Activated CD8-positive, alpha-beta memory T cell treated with anti-CD3 and anti-CD28 coated beads, Interleukin-2, amount 10 ng/mL, durations not matched to agents 7 days and 5 days (primary cell): Measurements from ENCODE around the gene ACBD4. TPM values are rescaled to one million over a fixed set of nuclear protein-coding genes. Genes with fewer than 3 reads are reported as not detected.

Source experiments
- ATAC-seq: fragments of 150-1000 bp; cut with Tn5 transposase; one replicate; pipeline ENCODE4 v1.10.0; 2021; ENCODE audit warnings: moderate library complexity
- CTCF ChIA-PET: fragments of 350-600 bp; sonication (Branson Sonifier 250); formaldehyde crosslinking; loops from one replicate; lab custom pipeline; 2021; ENCODE audit warnings: antibody characterized with exemption; lab: Charles Lee
- DNase-seq: peaks from one replicate; pipeline ENCODE4 v3.0.0-alpha.2; 2020
- H3K27ac Mint-ChIP-seq: one replicate; pipeline ENCODE4 v1.8.0; 2021; ENCODE audit warnings: mild to moderate bottlenecking, mixed read lengths
- H3K27me3 Mint-ChIP-seq: one replicate; pipeline ENCODE4 v1.8.0; 2021; ENCODE audit warnings: mixed read lengths
- H3K36me3 Mint-ChIP-seq: one replicate; pipeline ENCODE4 v1.8.0; 2021; ENCODE audit warnings: mild to moderate bottlenecking, mixed read lengths
- H3K4me1 Mint-ChIP-seq: one replicate; pipeline ENCODE4 v1.8.0; 2021; ENCODE audit warnings: mixed read lengths
- H3K4me3 Mint-ChIP-seq: one replicate; pipeline ENCODE4 v1.8.0; 2021; ENCODE audit warnings: mild to moderate bottlenecking, moderate library complexity, mixed read lengths
- H3K9me3 Mint-ChIP-seq: one replicate; pipeline ENCODE4 v1.8.0; 2022; ENCODE audit warnings: low read depth, mixed read lengths
- total RNA-seq, 2 experiments: library from RNA; stranded (reverse); gene quantifications; one replicate each; pipeline ENCODE4 v1.2.3, GENCODE V29; 2021

ACBD4 gene
- 10 to 100 TPM; 14.9 to 20.6 TPM for total RNA-seq

GRCh38 chr17:45135192-45135977, at the start of gene ACBD4:
Gene ACBD4, plus strand, starts transcription at chr17:45135687. Its CDS starts 458 bp downstream, at chr17:45136145.
- ATAC-seq, result peak; percentile 91
- peak within 1 kb of the TSS; percentile 83 for H3K4me3 Mint-ChIP-seq

DNA sequence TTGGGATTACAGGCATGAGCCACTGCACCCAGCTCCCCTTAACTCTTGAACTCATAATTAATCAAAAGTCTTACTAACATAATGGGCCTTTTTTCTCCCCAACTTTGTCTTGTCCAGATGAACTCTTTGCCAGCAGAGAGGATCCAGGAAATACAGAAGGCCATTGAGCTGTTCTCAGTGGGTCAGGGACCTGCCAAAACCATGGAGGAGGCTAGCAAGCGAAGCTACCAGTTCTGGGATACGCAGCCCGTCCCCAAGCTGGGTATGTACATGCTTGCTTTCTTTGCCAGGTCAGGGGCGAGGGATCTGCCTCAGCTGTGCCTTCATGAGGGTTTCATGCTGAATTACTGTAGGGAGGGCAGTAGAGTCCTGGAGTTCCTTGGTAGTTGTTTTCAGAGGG, 49.1 kb upstream of the ACBD4 start:
- Mint-ChIP-seq H3K4me1 (peaks cover 12% of the 10 kb centered on the region), H3K27me3 (no peaks in the 10 kb centered on the region), H3K4me3 (no peak overlapping the region), H3K36me3 (peaks cover 40% of the 10 kb centered on the region), H3K9me3 (no peaks in the 10 kb centered on the region), H3K27ac (no peak overlapping the region)
- DNase-seq, result no peak
- no peak for ATAC-seq
- CTCF ChIA-PET, result interaction anchor here (1.3 kb wide), 1 partner anchor 49 kb away, joined by 3 read pairs; the partner anchor contains the start of gene ACBD4

More at GRCh38 chr17:45135192-45135977, at the start of gene ACBD4:
- no peaks in the 10 kb centered on the region for H3K36me3 Mint-ChIP-seq
- no peaks in the 10 kb centered on the region for H3K9me3 Mint-ChIP-seq
- peak; percentile 98 for DNase-seq
- CTCF ChIA-PET, result interaction anchor here (0.6 to 11.4 kb wide), 102 partner anchors 8 to 427 kb away, joined by 3 to 583 read pairs (median 5); partner anchors contain the start of genes C1QL1, DBF4B, EFTUD2 and FMNL1
- peaks cover 19% of the 10 kb centered on the region for H3K4me1 Mint-ChIP-seq
- peaks cover 9% of the 10 kb centered on the region for H3K27me3 Mint-ChIP-seq
- peak within 1 kb of the TSS; percentile 85 for H3K27ac Mint-ChIP-seq

- Mint-ChIP-seq H3K36me3 (peaks cover 36% of the 10 kb centered on the region), H3K4me3 (no peak overlapping the region), H3K9me3 (no peaks in the 10 kb centered on the region), H3K27me3 (no peaks in the 10 kb centered on the region), H3K4me1 (peaks cover 12% of the 10 kb centered on the region), H3K27ac (no peak overlapping the region)
- CTCF ChIA-PET, result no interaction called here
- DNase-seq (no peak), ATAC-seq (no peak)
These were observed 48.5 kb upstream of the ACBD4 start for GRCh38 chr17:45086865-45087503.

- no peak for ATAC-seq
These were observed 47.9 kb upstream of the ACBD4 start for GRCh38 chr17:45087504-45087975.

GRCh38 chr17:45087978-45088377, 47.5 kb upstream of the ACBD4 start:
- Mint-ChIP-seq H3K27me3 (no peaks in the 10 kb centered on the region), H3K27ac (no peak overlapping the region), H3K4me1 (peaks cover 12% of the 10 kb centered on the region), H3K36me3 (peaks cover 38% of the 10 kb centered on the region), H3K4me3 (no peak overlapping the region), H3K9me3 (no peaks in the 10 kb centered on the region)
- DNase-seq (no peak), ATAC-seq (no peak)
- CTCF ChIA-PET, result interaction anchor here (0.9 kb wide), 2 partner anchors 65 to 167 kb away, joined by 3 to 4 read pairs; no protein-coding TSS in a partner anchor

More at GRCh38 chr17:45087504-45087975, 47.9 kb upstream of the ACBD4 start:
- no peak for DNase-seq
- H3K9me3 Mint-ChIP-seq, result no peaks in the 10 kb centered on the region
- H3K4me1 Mint-ChIP-seq, result peaks cover 12% of the 10 kb centered on the region
- CTCF ChIA-PET, result interaction anchor here (0.9 kb wide), 1 partner anchor 65 kb away, joined by 4 read pairs; no protein-coding TSS in a partner anchor
- no peak overlapping the region for H3K4me3 Mint-ChIP-seq
- H3K27me3 Mint-ChIP-seq, result no peaks in the 10 kb centered on the region
- H3K36me3 Mint-ChIP-seq, result peaks cover 38% of the 10 kb centered on the region
- H3K27ac Mint-ChIP-seq, result no peak overlapping the region

GRCh38 chr17:45088741-45089140, 46.7 kb upstream of the ACBD4 start:
- no peak overlapping the region for H3K27ac Mint-ChIP-seq
- H3K4me1 Mint-ChIP-seq, result peaks cover 12% of the 10 kb centered on the region
- peaks cover 37% of the 10 kb centered on the region for H3K36me3 Mint-ChIP-seq
- CTCF ChIA-PET, result interaction anchor here (0.6 to 2.8 kb wide), 3 partner anchors 10 to 168 kb away, joined by 3 to 13 read pairs (median 4); no protein-coding TSS in a partner anchor
- H3K4me3 Mint-ChIP-seq, result no peak overlapping the region
- no peaks in the 10 kb centered on the region for H3K27me3 Mint-ChIP-seq
- no peak for ATAC-seq
- no peak for DNase-seq
- no peaks in the 10 kb centered on the region for H3K9me3 Mint-ChIP-seq

- no peak for DNase-seq
- Mint-ChIP-seq H3K9me3 (no peaks in the 10 kb centered on the region), H3K27me3 (no peaks in the 10 kb centered on the region), H3K27ac (no peak overlapping the region), H3K4me1 (peaks cover 12% of the 10 kb centered on the region), H3K36me3 (peaks cover 39% of the 10 kb centered on the region), H3K4me3 (no peak overlapping the region)
- CTCF ChIA-PET, result interaction anchor here (2.8 kb wide), 1 partner anchor 8 kb away, joined by 13 read pairs; no protein-coding TSS in a partner anchor
- ATAC-seq, result no peak
These were observed 44.8 kb upstream of the ACBD4 start for GRCh38 chr17:45090711-45091110.

GRCh38 chr17:45091778-45092425, 43.6 kb upstream of the ACBD4 start:
- Mint-ChIP-seq H3K9me3 (no peaks in the 10 kb centered on the region), H3K27me3 (no peaks in the 10 kb centered on the region), H3K4me3 (no peak overlapping the region), H3K27ac (no peak overlapping the region), H3K36me3 (peaks cover 43% of the 10 kb centered on the region), H3K4me1 (peaks cover 12% of the 10 kb centered on the region)
- no peak for ATAC-seq
- DNase-seq, result no peak
- CTCF ChIA-PET, result no interaction called here

DNA sequence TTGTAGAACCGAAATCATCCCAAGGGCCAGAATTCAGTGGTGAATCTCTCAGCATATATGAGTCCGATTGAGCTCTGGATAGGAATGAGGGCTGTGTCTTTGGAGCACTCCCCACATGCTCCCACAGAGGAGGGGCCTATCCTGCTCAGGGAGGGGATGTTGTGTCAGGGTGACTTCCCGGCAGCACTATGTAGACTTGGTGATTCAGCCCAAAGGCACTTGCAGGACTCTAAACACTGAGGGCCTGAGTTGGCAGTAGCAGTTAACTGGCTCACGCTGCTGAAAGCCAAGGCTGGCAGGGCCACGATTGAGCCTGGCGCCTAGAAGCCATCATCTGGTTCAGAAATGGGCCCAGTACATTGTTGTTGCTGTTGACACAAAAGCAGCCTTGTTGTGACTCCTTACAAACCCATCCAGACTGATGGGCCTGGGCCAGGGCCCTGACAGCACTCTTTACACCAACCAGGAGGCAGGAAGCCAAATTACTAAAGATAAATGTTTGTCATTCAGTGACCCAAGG, 42.5 kb upstream of the ACBD4 start:
- H3K4me1 Mint-ChIP-seq, result peaks cover 8% of the 10 kb centered on the region

GRCh38 chr17:45093444-45094110, 41.9 kb upstream of the ACBD4 start:
- no peak for DNase-seq

More for the DNA sequence above, 42.5 kb upstream of the ACBD4 start:
- Mint-ChIP-seq H3K9me3 (no peaks in the 10 kb centered on the region), H3K27ac (no peak overlapping the region), H3K27me3 (no peaks in the 10 kb centered on the region), H3K36me3 (peaks cover 42% of the 10 kb centered on the region), H3K4me3 (no peak overlapping the region)
- CTCF ChIA-PET, result no interaction called here
- ATAC-seq, result no peak
- DNase-seq, result no peak

DNA sequence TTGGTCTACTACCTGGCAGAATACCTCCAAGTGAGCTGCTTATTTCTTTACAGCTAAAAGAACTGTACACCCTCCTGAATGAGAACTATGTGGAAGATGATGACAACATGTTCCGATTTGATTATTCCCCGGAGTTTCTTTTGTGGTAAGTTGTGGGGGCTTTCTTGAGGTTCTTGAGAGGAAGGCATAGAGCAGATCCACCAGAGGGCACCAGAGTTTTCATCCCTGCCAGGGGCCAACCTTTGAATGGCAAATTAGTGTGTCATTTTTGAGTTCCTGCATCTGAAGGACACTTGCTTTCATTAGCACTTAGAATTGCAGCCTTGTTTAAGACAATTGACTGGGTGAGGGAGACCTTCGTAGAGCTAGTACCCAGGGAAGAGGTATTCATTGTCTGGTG, 39.3 kb upstream of the ACBD4 start:
- CTCF ChIA-PET, result interaction anchor here (0.7 to 2.3 kb wide), 2 partner anchors 17 to 39 kb away, joined by 3 to 8 read pairs; partner anchors contain the start of gene ACBD4
- Mint-ChIP-seq H3K27me3 (no peaks in the 10 kb centered on the region), H3K36me3 (peaks cover 43% of the 10 kb centered on the region), H3K4me3 (no peak overlapping the region), H3K4me1 (no peaks in the 10 kb centered on the region), H3K27ac (no peak overlapping the region), H3K9me3 (no peaks in the 10 kb centered on the region)
- ATAC-seq (no peak), DNase-seq (no peak)

More at GRCh38 chr17:45093444-45094110, 41.9 kb upstream of the ACBD4 start:
- CTCF ChIA-PET, result interaction anchor here (0.5 kb wide), 1 partner anchor 13 kb away, joined by 3 read pairs; no protein-coding TSS in a partner anchor
- no peaks in the 10 kb centered on the region for H3K27me3 Mint-ChIP-seq
- no peak overlapping the region for H3K27ac Mint-ChIP-seq
- H3K4me1 Mint-ChIP-seq, result peaks cover 4% of the 10 kb centered on the region
- ATAC-seq, result no peak
- no peak overlapping the region for H3K4me3 Mint-ChIP-seq
- no peaks in the 10 kb centered on the region for H3K9me3 Mint-ChIP-seq
- H3K36me3 Mint-ChIP-seq, result peaks cover 41% of the 10 kb centered on the region

DNA sequence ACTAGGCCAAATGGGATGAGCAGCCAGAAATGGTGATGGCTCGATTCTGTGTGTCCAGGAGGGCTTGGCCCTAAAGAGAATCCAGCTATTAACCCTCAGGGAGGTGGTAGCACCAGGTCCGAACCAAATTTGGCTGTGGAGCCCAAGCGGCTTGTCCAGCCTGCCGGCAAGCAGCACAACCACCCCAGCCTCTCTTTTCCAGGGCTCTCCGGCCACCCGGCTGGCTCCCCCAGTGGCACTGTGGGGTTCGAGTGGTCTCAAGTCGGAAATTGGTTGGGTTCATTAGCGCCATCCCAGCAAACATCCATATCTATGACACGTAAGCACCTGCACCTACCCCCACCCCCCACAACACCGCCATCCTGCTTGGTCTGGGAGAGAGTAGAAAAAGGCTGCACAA, 38.6 kb upstream of the ACBD4 start:
- H3K27ac Mint-ChIP-seq, result no peak overlapping the region
- no peaks in the 10 kb centered on the region for H3K9me3 Mint-ChIP-seq
- H3K4me3 Mint-ChIP-seq, result no peak overlapping the region
- H3K36me3 Mint-ChIP-seq, result peaks cover 43% of the 10 kb centered on the region
- H3K4me1 Mint-ChIP-seq, result no peaks in the 10 kb centered on the region
- DNase-seq (no peak), ATAC-seq (no peak)
- CTCF ChIA-PET, result interaction anchor here (0.7 to 2.3 kb wide), 5 partner anchors 18 to 137 kb away, joined by 3 to 8 read pairs (median 3); partner anchors contain the start of gene ACBD4
- H3K27me3 Mint-ChIP-seq, result no peaks in the 10 kb centered on the region
